Measurements from ENCODE around the gene PSD4.

The PSD4 gene

DNA sequence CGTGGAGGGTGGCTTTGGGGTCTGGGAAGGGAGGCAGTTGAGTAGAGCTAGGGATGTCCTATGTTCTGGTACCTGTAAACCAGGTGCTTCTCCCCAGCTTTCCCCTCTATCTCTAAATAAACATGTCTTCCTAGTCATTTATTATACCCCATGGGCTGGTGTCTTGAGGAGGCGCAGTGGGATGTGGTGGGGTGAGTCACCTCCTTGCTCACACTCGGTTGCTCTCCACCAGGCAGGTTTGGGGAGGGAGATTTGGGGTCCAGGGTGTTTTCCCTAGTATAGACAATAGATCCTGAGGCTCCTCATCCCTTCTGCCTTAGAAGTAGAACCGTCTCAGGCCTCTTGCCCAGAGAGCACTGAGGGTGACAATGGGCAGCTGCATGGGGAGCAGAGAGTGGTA lies 5.1 kb downstream of the PSD4 start:
- DNase-seq: no peak
- no peak for TF ChIP-seq GATA1 (IDR thresholded peaks at IDR 0.05; ENCODE audit: low read depth, low read length)
- TF ChIP-seq POLR2A (IDR thresholded peaks at IDR 0.05; ENCODE audit: low read length): no peak

DNA sequence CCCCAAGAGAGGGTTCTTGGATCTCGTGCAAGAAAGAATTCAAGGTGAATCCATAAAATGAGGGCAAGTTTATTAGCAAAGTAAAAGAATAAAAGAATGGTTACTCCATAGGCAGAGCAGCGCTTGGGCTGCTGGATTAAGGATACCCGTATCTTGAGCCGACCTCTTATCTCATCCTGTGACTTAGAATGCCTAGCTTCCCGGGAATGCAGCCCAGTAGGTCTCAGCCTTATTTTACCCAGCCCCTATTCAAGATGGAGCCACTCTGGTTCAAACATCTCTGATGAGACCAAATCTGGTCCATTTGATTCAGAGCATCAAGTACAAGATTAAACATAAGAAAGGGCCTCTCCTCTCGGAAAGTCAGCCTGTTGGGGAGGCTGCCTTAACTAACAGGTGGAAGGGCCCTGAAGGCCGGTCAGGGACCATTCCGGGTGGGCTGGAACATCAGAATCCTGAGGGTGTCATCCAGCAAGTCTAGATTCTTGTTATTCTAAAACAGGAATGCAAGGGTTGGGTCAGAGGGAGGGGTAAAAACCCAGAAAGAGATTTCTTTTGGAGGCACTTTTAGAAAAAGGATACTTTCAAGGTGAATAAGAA lies 5.8 kb downstream of the PSD4 start:
- TF ChIP-seq POLR2A (IDR thresholded peaks at IDR 0.05; ENCODE audit: low read length) (no peak), GATA1 (IDR thresholded peaks at IDR 0.05; ENCODE audit: low read depth, low read length) (no peak)
- DNase-seq: no peak

DNA sequence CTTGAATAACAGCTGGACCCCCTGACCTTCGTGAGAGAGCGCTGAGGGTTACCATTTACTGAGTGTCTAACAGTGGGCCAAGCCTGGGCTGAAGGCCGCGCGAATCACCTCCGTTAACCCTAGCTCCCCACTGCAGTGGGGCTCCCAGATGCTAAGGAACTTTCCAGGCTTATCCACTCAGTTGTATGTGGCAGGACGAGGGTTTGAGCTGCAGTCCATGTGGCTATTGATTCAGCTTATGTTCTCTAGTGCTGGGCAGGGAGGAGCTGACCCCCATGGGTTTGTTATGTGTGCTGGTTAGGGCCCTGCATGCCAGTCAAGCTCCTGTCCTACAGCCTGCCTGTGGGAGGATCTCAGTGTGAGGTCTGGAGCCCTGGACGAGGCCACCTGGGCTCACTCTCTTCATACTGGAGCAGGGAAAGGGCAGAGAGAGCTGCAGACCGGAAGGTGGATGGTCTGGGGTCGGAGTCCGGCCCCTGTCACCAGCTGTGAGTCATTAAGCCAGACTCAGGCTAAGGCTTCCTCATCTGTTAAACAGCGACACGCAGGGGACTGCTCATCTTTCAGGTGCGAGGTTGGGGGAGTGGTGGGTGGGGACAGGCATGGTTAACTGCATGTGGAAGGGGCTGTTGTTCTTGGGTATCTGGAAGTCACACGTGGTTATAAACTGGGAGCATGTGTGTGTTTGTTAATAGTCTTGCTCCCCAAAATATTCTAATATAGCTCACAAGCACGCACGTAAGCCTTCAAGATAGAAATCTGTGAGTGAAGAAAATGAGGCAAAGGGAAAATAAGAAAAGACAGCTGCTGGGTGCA lies 6.6 kb downstream of the PSD4 start:
- DNase-seq: no peak
- TF ChIP-seq GATA1 (IDR thresholded peaks at IDR 0.05; ENCODE audit: low read depth, low read length) (no peak), POLR2A (IDR thresholded peaks at IDR 0.05; ENCODE audit: low read length) (no peak)

DNA sequence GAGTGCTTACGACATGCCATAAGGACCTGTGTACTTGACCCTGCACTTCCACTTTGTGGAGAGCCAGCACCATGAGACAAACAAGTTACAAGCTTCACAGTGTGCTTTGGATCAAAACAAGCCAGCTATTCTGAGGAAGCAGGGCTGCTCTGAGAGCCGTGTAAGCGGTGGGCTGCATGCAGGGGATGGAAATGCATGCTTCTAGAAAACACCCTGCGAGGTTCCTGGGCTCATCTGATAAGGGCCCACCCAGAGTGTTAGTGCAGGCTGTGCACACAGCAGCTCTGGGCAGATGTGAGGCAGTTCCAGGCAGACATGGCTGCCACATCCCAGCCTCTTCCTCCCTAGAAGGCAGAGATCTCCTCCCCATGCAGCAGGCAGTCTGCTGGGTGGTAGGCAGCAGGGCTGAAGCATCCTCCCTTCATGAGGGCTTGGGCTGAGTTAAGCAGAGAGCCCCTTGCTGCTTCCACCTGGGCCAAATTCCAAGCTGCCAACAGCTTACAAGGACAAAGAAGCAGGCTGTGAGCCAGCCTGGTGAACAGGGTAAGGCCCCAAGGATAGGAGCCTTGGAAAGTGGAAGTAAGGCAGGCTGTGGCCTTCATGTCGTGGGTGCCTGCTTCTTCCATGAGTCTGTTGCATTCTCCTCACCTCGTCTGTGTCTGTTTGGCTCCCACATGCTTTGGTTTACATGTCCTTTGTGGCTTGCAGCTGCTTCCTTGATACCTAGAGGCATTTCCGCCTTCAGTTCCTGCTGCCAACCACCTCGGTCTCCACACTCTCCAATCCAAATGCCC lies 7.7 kb downstream of the PSD4 start:
- DNase-seq: peak; percentile 81 to 90
- TF ChIP-seq POLR2A (IDR thresholded peaks at IDR 0.05; ENCODE audit: low read length) (peak; percentile 47), GATA1 (IDR thresholded peaks at IDR 0.05; ENCODE audit: low read depth, low read length) (peak; percentile 25)

DNA sequence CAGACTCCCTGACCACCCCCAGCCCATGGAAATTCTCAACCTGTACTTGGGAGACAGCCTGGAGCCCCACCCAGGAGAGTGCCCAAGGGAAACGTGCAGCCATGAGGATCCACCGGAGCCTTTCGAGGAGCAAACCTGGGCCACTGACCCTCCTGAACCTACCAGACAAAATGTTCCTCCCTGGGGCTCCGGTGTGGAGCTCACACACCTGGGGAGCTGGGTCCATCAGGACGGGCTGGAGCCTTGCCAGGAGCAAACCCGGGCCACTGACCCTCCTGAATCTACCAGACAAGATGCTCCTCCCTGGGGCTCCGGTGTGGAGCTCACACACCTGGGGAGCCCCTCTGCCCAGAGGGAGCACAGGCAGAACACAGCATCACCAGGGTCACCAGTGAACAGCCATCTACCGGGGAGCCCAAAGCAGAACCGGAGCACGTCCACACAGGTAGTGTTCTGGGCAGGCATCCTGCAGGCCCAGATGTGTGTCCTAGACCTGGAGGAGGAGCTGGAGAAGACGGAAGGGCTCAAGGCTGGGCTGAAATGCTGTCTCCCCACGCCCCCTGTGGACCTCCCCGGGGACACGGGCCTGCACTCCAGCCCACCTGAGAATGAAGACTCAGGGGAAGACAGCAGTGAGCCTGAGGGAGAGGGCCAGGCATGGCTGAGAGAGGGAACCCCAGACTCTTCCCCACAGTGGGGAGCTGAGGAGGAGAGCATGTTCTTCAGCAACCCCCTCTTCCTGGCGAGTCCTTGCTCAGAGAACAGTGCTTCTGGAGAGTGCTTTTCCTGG lies 8.9 kb downstream of the PSD4 start:
- DNase-seq: no peak
- TF ChIP-seq GATA1 (IDR thresholded peaks at IDR 0.05; ENCODE audit: low read depth, low read length): no peak
- no peak for TF ChIP-seq POLR2A (IDR thresholded peaks at IDR 0.05; ENCODE audit: low read length)

DNA sequence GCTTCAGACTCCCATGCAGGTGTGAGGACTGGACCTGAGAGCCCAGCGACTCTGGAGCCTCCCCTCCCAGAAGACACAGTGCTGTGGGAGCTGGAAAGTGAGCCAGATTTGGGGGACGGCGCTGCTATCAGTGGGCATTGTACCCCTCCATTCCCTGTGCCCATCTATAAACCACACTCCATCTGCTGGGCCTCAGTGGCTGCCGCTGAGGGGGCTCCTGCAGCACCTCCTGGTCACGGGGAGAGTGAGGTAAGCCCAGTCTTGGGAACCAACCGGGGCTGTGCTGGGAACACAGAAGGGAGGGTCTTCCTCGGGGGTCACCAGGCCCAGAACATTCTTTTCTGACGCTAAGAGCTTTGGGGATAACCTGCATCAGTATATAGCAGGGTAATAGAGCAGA lies 9.5 kb downstream of the PSD4 start:
- no peak for TF ChIP-seq POLR2A (IDR thresholded peaks at IDR 0.05; ENCODE audit: low read length)
- no peak for TF ChIP-seq GATA1 (IDR thresholded peaks at IDR 0.05; ENCODE audit: low read depth, low read length)
- DNase-seq: no peak

DNA sequence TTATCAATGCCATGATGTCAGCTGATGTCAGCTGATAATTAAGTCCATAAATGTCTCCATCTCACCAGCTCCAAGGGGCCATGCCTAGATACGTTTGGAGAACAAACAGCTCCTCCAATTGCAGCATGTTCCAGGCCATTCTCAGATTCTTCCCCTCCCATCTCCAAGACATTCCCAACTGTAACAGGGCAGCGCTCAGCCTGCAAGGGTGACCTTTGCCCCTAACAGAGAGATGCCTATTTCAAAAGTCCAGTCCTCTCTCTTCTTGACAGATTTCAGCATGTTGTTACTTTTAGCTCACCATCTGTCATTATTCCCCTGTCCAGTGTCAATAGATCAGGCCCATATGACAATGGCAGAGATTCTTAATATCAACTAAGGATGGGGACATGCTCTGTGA lies 9.9 kb downstream of the PSD4 start:
- DNase-seq: peak in 1 of 2 experiments; percentile 6
- no peak for TF ChIP-seq POLR2A (IDR thresholded peaks at IDR 0.05; ENCODE audit: low read length)
- TF ChIP-seq GATA1 (IDR thresholded peaks at IDR 0.05; ENCODE audit: low read depth, low read length): no peak

DNA sequence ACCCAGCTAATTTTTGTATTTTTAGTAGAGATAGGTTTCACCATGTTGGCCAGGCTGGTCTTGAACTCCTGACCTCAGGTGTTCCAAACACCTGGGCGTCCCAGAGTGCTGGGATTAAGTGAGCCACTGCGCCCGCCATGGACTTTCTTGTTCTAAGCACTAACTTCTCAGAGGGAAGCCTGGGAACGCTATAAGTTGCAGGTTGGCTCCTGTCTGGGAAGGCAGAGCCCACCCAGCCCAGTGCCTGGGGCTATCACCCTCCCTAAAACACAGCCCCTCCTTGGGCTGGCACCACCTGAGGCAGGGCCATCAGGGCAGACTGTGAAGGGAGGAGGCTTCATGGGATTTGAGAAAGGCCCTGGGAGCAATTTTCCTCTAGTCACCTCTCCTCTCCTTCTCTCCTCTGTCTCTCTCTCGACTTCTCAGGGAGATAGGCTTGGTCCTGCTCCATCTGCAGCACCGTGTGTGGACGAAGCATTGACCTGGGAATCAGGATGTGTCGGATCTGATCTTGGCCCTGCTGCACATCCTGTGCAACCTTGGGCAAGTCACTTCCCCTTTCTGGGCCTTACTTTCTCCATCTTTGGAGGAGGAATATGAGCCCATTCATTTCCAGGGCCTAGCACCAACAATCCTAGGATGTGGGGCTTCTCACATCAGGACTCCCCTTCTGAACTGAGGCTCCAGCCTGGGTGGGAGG lies 10.9 kb downstream of the PSD4 start:
- DNase-seq: no peak
- TF ChIP-seq POLR2A (IDR thresholded peaks at IDR 0.05; ENCODE audit: low read length) (no peak), GATA1 (IDR thresholded peaks at IDR 0.05; ENCODE audit: low read depth, low read length) (no peak)

DNA sequence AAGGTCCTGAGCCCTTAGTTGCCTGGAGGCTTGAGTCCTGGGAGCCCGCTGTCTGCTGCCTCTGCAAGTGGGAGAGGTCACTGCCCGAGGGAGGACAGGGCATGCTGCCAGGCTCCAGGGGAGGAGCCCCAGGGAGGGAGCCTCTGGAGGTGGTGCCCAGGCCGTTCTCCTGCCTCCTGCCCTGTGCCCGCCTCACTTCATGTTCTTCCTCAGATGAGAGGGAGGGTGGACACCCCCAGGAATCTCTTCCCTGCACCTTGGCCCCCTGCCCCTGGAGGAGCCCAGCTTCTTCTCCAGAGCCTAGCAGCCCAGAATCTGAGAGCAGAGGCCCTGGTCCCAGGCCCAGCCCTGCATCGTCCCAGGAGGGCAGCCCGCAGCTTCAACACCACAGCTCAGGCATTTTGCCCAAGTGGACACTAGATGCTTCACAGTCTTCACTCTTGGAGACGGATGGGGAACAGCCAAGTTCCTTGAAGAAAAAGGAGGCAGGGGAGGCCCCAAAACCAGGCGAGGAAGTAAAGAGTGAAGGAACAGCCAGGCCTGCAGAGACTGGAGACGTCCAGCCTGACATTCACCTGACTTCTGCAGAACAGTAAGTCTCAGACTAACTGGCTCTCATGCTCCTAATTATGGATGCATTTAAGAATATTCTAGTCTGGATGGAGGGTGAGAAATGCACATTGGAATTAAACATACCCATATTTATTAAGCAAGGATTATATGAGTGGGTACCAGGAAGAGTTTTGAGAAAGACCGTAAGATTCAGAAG lies 12.1 kb downstream of the PSD4 start:
- TF ChIP-seq POLR2A (IDR thresholded peaks at IDR 0.05; ENCODE audit: low read length) (no peak), GATA1 (IDR thresholded peaks at IDR 0.05; ENCODE audit: low read depth, low read length) (no peak)
- DNase-seq: no peak

DNA sequence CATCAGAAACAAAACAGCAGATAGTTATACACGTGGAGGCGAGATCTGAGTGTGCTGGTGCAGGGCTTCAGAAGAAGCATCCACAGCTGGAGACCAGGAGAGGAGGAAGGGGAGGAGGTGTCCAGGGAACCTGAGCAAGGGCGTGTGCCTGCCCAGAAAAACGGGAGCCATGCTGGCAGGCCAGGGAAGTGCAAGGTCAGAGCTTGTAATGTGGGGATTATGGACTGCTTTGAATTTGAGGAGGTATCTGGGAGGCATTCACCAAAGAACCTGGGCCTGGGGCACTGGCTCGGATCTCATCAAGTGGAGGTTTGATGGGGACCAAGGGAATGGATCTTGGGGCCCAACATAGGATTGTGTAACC lies 12.6 kb downstream of the PSD4 start:
- TF ChIP-seq GATA1 (IDR thresholded peaks at IDR 0.05; ENCODE audit: low read depth, low read length) (no peak), POLR2A (IDR thresholded peaks at IDR 0.05; ENCODE audit: low read length) (no peak)
- DNase-seq: no peak

DNA sequence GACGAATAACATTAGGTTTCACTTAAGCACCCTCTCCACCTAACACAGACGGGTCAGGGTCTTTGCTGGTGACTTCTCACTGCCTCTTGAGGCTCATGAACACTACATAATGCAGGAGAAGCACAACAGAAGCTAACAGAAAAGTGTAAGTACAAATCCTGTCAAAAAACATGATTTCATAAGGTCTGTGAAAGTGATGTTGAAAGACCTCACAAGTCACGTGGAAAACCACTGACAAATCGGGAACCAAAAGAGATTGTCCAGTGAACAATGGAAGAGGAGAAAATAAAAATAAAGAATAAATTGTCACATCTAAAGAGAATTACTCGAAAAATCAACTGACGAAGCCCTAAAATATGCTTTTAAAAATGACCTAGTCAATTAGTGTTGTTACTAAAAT lies 14.0 kb downstream of the PSD4 start:
- DNase-seq: no peak
- TF ChIP-seq POLR2A (IDR thresholded peaks at IDR 0.05; ENCODE audit: low read length) (no peak), GATA1 (IDR thresholded peaks at IDR 0.05; ENCODE audit: low read depth, low read length) (no peak)

DNA sequence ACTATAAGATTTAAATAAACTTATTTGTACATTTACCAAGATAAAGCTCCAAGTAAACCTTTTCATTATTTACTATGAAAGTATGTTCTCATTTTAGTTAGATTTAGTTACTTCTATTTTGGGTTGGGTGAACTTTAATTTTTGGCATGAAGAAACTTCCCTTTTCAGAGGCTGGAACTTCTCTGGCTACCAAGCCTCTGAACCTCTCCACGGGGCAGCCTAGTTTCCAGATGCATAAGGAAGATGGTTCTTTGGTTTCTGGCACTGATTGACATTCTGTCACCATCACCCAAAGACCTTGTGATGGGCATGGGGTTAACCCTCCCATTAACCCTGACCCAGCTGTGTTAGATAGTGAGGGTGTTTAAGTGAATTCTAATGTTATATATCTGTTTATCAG lies 17.1 kb downstream of the PSD4 start:
- DNase-seq: no peak

More for the DNA sequence above, 17.1 kb downstream of the PSD4 start:
- TF ChIP-seq POLR2A (IDR thresholded peaks at IDR 0.05; ENCODE audit: low read length) (no peak), GATA1 (IDR thresholded peaks at IDR 0.05; ENCODE audit: low read depth, low read length) (no peak)
